ENCODE measurements around the gene KCP.

Gene KCP

GRCh38 chr7:128867241-128867640 is 43.3 kb downstream of the KCP start:
- peak overlapping the region; percentile 10 to 53 (median 33) for H3K4me3 Mint-ChIP-seq
- H3K27ac Mint-ChIP-seq, result no peak overlapping the region
- peaks cover 18% of the 10 kb centered on the region for H3K36me3 Mint-ChIP-seq (ENCODE audit: low read depth)
- no peaks in the 10 kb centered on the region for H3K9me3 Mint-ChIP-seq
- TF ChIP-seq, protein P1, sequence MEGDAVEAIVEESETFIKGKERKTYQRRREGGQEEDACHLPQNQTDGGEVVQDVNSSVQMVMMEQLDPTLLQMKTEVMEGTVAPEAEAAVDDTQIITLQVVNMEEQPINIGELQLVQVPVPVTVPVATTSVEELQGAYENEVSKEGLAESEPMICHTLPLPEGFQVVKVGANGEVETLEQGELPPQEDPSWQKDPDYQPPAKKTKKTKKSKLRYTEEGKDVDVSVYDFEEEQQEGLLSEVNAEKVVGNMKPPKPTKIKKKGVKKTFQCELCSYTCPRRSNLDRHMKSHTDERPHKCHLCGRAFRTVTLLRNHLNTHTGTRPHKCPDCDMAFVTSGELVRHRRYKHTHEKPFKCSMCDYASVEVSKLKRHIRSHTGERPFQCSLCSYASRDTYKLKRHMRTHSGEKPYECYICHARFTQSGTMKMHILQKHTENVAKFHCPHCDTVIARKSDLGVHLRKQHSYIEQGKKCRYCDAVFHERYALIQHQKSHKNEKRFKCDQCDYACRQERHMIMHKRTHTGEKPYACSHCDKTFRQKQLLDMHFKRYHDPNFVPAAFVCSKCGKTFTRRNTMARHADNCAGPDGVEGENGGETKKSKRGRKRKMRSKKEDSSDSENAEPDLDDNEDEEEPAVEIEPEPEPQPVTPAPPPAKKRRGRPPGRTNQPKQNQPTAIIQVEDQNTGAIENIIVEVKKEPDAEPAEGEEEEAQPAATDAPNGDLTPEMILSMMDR (IDR thresholded peaks at IDR 0.05; ENCODE audit: unreplicated experiment in 3 of 3), result no peak
- peaks cover 52% of the 10 kb centered on the region for H3K4me1 Mint-ChIP-seq
- H3K27me3 Mint-ChIP-seq (ENCODE audit: low read depth), result peaks cover 29% of the 10 kb centered on the region

DNA sequence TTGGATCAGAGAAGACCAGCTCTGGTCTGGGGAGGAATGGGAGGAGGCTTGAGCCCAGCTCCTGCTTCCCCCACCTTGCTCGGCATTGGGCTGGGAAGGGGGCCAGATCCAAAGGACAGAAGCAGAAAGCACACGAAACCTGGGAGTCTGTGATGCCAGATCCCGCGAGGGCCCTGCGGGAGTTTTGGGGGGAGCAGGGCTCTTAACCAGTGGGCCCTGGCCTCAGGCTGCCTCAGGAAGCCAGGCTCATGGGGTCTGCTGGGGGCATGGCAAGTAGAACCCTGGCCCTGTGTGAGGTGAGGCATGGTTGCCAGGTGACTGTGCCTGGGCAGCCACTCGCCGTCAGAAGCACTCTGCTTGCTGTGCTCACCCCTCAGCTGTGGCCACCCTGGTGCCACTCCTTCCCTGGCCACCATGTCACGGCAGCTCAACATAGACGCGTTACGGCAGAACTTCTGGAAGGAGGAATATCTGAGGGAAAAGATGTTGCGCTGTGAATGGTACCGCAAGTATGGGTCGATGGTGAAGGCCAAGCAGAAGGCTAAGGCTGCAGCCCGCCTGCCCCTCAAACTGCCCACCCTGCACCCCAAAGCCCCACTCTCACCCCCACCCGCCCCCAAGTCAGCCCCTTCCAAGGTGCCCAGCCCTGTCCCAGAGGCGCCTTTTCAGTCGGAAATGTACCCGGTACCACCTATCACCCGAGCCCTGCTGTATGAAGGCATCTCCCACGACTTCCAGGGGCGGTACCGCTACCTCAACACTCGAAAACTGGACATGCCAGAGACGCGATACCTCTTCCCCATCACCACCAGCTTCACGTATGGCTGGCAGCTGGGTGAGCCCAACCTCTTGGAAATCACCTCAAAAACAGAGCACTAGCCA is 44.3 kb downstream of the KCP start:
- Mint-ChIP-seq H3K27me3 (ENCODE audit: low read depth) (peaks cover 26% of the 10 kb centered on the region), H3K4me1 (peaks cover 49% of the 10 kb centered on the region), H3K27ac (no peak overlapping the region), H3K4me3 (peak overlapping the region in 2 of 3 experiments; percentile 10 to 59), H3K9me3 (no peaks in the 10 kb centered on the region), H3K36me3 (ENCODE audit: low read depth) (peaks cover 18% of the 10 kb centered on the region)
- TF ChIP-seq, protein P1 (IDR thresholded peaks at IDR 0.05; ENCODE audit: unreplicated experiment in 3 of 3), result no peak

DNA sequence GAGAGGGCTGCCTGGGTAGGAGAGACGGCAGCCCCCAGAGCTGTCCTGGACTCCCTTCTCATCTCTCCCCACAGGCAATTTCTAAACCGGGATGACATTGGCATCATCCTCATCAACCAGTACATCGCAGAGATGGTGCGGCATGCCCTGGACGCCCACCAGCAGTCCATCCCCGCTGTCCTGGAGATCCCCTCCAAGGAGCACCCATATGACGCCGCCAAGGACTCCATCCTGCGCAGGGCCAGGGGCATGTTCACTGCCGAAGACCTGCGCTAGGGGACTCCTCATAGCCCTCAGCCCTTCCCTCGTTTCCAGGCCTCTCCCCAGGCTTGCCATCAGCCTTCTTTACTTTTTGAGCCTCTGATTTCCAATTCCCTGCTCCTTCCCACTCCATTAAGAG is 45.2 kb downstream of the KCP start:
- no peak overlapping the region for H3K27ac Mint-ChIP-seq

GRCh38 chr7:128863433-128863989 is 47.0 kb downstream of the KCP start:
- H3K27me3 Mint-ChIP-seq (ENCODE audit: low read depth), result peaks cover 10% of the 10 kb centered on the region
- H3K9me3 Mint-ChIP-seq, result no peaks in the 10 kb centered on the region
- TF ChIP-seq, protein P1 (IDR thresholded peaks at IDR 0.05; ENCODE audit: unreplicated experiment in 3 of 3), result peak; percentile 51 to 55 (median 54)
- H3K4me3 Mint-ChIP-seq, result peak overlapping the region; percentile 95 to 98 (median 96)
- H3K27ac Mint-ChIP-seq, result peak overlapping the region; percentile 34 to 97 (median 68)
- peaks cover 18% of the 10 kb centered on the region for H3K36me3 Mint-ChIP-seq (ENCODE audit: low read depth)
- H3K4me1 Mint-ChIP-seq, result peaks cover 63% of the 10 kb centered on the region

More for the DNA sequence above, 45.2 kb downstream of the KCP start:
- TF ChIP-seq, protein P1 (IDR thresholded peaks at IDR 0.05; ENCODE audit: unreplicated experiment in 3 of 3), result no peak
- H3K9me3 Mint-ChIP-seq, result no peaks in the 10 kb centered on the region
- H3K36me3 Mint-ChIP-seq (ENCODE audit: low read depth), result peaks cover 18% of the 10 kb centered on the region
- H3K27me3 Mint-ChIP-seq (ENCODE audit: low read depth), result peaks cover 18% of the 10 kb centered on the region
- peak overlapping the region; percentile 59 to 69 (median 61) for H3K4me3 Mint-ChIP-seq
- peaks cover 57% of the 10 kb centered on the region for H3K4me1 Mint-ChIP-seq

GRCh38 chr7:128862571-128863432 is 47.7 kb downstream of the KCP start, which contains the start of gene ATP6V1F:
Gene ATP6V1F, plus strand, starts transcription at chr7:128862856. Its CDS starts 49 bp downstream, at chr7:128862905.
- H3K27ac Mint-ChIP-seq, result peak within 1 kb of the TSS; percentile 90 to 97 (median 92)
- peaks cover 3% of the 10 kb centered on the region for H3K27me3 Mint-ChIP-seq (ENCODE audit: low read depth)
- H3K9me3 Mint-ChIP-seq, result no peaks in the 10 kb centered on the region
- peaks cover 18% of the 10 kb centered on the region for H3K36me3 Mint-ChIP-seq (ENCODE audit: low read depth)
- H3K4me1 Mint-ChIP-seq, result peaks cover 55% of the 10 kb centered on the region
- peak within 1 kb of the TSS; percentile 95 to 98 (median 96) for H3K4me3 Mint-ChIP-seq
- TF ChIP-seq, protein P1 (IDR thresholded peaks at IDR 0.05; ENCODE audit: unreplicated experiment in 3 of 3), result no peak

Measured in nephron (organoid).